Ovary (tissue), 3 donors: ENCODE results near the gene FAM83D.

ENCODE experiments used
- CTCF ChIP-seq, 3 donors: fragments of 450-650 bp in 2 of 3; fragments of 200-600 bp in 1 of 3; IDR thresholded peaks; one replicate each; pipeline versions ENCODE4 v1.5.1 to v1.8.0; 2016 to 2022; ENCODE audit warnings: antibody characterized with exemption in 3 of 3, mild to moderate bottlenecking in 1 of 3
- EP300 ChIP-seq: sonication (generic); formaldehyde crosslinking; IDR thresholded peaks from one replicate; pipeline ENCODE4 v1.6.1; 2017; ENCODE audit warnings: antibody characterized with exemption
- POLR2A ChIP-seq: fragments of 450-650 bp; IDR thresholded peaks from one replicate; pipeline ENCODE4 v1.6.1; 2017; ENCODE audit warnings: antibody characterized with exemption, mild to moderate bottlenecking, moderate library complexity
- donor health status: DM: no; HTN: no; CAD: no.

- no peak for TF ChIP-seq CTCF (IDR thresholded peaks at IDR 0.05)
- TF ChIP-seq POLR2A = no peak
- no peak for TF ChIP-seq EP300
Measured at GRCh38 chr20:38920851-38921250, 5.4 kb upstream of the FAM83D start.
